ENCODE data around the gene DGKH. TPM values are rescaled to one million over a fixed set of nuclear protein-coding genes. Genes with fewer than 3 reads are reported as not detected.

The DGKH gene
- total and polyA plus RNA-seq, 10 of the 15 experiments (the other 5 are each of a cell fraction or from before 2014, with no cell fraction given) = 1.3 to 15.2 (median 7.3) TPM

DNA sequence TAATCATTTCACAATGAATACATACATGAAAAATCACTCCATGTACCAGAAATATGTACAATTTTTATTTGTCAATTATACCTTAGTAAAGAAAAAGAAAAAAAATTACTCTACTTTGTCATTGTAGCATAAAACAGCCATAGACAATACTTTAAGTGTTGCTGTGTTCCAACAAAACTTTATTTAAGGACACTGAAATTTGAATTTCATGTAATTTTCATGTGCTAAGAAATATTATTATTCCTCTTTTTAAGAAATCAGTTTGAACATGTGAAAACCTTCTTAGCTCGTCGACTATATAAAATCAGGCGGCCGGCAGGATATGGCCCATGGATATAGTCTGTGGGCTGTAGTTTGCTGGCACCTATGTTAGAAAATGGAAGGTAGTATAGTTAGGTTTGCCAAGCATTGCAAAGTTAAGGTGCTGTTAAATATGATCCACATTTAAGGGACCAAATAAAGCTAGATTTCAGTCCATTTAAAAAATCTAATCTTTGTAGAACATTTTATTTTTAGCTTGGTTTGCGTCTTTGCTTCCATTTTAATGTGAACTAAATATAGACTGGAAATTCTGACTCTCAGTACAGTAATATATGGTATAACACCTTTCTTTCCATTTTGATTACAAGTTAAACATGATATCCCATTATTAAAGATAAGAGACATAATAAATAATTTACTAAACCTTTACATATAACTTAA, 6.5 kb downstream of the DGKH start (continued):
- TF ChIP-seq, protein P1, sequence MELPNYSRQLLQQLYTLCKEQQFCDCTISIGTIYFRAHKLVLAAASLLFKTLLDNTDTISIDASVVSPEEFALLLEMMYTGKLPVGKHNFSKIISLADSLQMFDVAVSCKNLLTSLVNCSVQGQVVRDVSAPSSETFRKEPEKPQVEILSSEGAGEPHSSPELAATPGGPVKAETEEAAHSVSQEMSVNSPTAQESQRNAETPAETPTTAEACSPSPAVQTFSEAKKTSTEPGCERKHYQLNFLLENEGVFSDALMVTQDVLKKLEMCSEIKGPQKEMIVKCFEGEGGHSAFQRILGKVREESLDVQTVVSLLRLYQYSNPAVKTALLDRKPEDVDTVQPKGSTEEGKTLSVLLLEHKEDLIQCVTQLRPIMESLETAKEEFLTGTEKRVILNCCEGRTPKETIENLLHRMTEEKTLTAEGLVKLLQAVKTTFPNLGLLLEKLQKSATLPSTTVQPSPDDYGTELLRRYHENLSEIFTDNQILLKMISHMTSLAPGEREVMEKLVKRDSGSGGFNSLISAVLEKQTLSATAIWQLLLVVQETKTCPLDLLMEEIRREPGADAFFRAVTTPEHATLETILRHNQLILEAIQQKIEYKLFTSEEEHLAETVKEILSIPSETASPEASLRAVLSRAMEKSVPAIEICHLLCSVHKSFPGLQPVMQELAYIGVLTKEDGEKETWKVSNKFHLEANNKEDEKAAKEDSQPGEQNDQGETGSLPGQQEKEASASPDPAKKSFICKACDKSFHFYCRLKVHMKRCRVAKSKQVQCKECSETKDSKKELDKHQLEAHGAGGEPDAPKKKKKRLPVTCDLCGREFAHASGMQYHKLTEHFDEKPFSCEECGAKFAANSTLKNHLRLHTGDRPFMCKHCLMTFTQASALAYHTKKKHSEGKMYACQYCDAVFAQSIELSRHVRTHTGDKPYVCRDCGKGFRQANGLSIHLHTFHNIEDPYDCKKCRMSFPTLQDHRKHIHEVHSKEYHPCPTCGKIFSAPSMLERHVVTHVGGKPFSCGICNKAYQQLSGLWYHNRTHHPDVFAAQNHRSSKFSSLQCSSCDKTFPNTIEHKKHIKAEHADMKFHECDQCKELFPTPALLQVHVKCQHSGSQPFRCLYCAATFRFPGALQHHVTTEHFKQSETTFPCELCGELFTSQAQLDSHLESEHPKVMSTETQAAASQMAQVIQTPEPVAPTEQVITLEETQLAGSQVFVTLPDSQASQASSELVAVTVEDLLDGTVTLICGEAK (IDR thresholded peaks at IDR 0.05; ENCODE audit: borderline replicate concordance) = peak; percentile 63; the same call in 1 of the 2 replicates
- no peak for TF ChIP-seq MYB (IDR thresholded peaks at IDR 0.05; ENCODE audit: borderline replicate concordance, low read depth, low read length)
- TF ChIP-seq SUPT20H (IDR thresholded peaks at IDR 0.05; ENCODE audit: borderline replicate concordance, control insufficient read depth, low read depth, low read length) = no peak
- no peak for TF ChIP-seq SMAD5 (IDR thresholded peaks at IDR 0.05; ENCODE audit: low read depth)
- no peak for TF ChIP-seq CBX5 (IDR thresholded peaks at IDR 0.05; ENCODE audit: low read depth)

DNA sequence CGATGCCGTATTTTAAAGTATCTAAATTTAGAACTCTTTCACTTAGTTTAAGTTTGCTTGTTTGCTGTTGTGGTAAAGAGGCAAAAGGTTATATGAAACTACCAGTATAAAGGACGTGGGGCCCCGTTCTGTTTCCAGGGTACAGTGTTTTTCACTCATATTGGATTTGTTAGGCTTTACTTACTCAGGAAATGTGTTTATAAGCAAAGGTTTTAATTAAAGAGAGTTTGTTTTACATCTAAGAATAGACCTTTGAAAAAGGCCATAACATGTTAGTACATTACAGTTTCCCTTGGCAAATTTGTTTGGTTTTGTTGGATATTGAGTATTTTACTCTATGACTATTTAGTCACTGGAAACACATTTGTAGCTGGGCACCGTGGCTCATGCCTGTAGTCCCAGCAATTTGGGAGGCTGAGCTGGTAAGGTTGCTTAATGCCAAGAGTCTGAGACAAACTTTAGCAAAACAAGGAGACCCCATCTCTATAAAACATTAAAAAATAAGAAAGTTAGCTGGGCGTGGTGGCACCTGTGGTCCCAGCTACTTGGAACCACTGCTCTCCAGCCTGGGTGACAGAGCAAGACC, 7.1 kb downstream of the DGKH start:
- in situ Hi-C loops (cut with MboI) = no loop called here
- no peaks in the 10 kb centered on the region for H3K27me3 ChIP-seq (replicated peaks in 1 of 2; ENCODE audit: control insufficient read depth in 2 of 2, insufficient read depth in 2 of 2, low read length in 1 of 2)
- no peak overlapping the region for H3K27ac ChIP-seq (ENCODE audit: control insufficient read depth, insufficient read depth)
- no peaks in the 10 kb centered on the region for H3K36me3 ChIP-seq (ENCODE audit: control insufficient read depth in 2 of 2, insufficient read depth in 2 of 2, low read length in 1 of 2)
- H3K79me2 ChIP-seq (ENCODE audit: control insufficient read depth, insufficient read depth, low read length) = peaks cover 21% of the 10 kb centered on the region
- peaks cover 2% of the 10 kb centered on the region; the same call in 1 of the 3 replicates for H3K9me3 ChIP-seq (replicated peaks; ENCODE audit: control insufficient read depth, insufficient read depth, low read length)
- TF ChIP-seq RUNX3 (IDR thresholded peaks at IDR 0.05; ENCODE audit: low read length) (peak; percentile 50; the same call in 1 of the 2 replicates), NR2F1 (conservative IDR thresholded peaks at IDR 0.05) (peak; percentile 35; the same call in 1 of the 2 replicates), WRNIP1 (IDR thresholded peaks at IDR 0.05; ENCODE audit: borderline replicate concordance, low read depth, low read length) (no peak), POU2F2 (IDR thresholded peaks at IDR 0.05; ENCODE audit: borderline replicate concordance, low read depth, low read length) (no peak), MTA2 (IDR thresholded peaks at IDR 0.05; ENCODE audit: low read depth) (0 out of 2 replicates have a peak, but pooled peaks have one; percentile 25), YY1 (IDR thresholded peaks at IDR 0.05; ENCODE audit: low read depth, low read length) (no peak), MEF2B (IDR thresholded peaks at IDR 0.05; ENCODE audit: partially characterized antibody, poor library complexity, severe bottlenecking) (peak; percentile 32)
- TF ChIP-seq, protein P2, sequence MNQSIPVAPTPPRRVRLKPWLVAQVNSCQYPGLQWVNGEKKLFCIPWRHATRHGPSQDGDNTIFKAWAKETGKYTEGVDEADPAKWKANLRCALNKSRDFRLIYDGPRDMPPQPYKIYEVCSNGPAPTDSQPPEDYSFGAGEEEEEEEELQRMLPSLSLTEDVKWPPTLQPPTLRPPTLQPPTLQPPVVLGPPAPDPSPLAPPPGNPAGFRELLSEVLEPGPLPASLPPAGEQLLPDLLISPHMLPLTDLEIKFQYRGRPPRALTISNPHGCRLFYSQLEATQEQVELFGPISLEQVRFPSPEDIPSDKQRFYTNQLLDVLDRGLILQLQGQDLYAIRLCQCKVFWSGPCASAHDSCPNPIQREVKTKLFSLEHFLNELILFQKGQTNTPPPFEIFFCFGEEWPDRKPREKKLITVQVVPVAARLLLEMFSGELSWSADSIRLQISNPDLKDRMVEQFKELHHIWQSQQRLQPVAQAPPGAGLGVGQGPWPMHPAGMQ (IDR thresholded peaks at IDR 0.05; ENCODE audit: borderline replicate concordance) = no peak
- FAIRE-seq = no peak
- H3K4me1 ChIP-seq (ENCODE audit: control insufficient read depth, insufficient read depth, low read length) = peaks cover 5% of the 10 kb centered on the region; the same call in 1 of the 2 replicates
- no peak overlapping the region for H3K4me3 ChIP-seq
- ChIA-PET RAD21 (ENCODE audit: unreplicated experiment) (interaction anchor here (0.8 to 2.7 kb wide), 9 partner anchors 8 to 387 kb away, joined by 3 to 12 read pairs (median 6); partner anchors contain the start of gene AKAP11), CTCF (interaction anchor here (0.6 to 2.0 kb wide), 8 partner anchors 8 to 365 kb away, joined by 3 to 7 read pairs (median 4); no protein-coding TSS in a partner anchor), SMC1A (ENCODE audit: uncharacterized antibody, unreplicated experiment) (interaction anchor here (0.8 to 3.1 kb wide), 11 partner anchors 8 to 387 kb away, joined by 3 to 19 read pairs (median 5); partner anchors contain the start of gene DGKH), POLR2A (interaction anchor here (1.0 to 1.4 kb wide), 4 partner anchors 10 to 139 kb away, joined by 3 read pairs; no protein-coding TSS in a partner anchor)
- ATAC-seq = peak; percentile 66
- DNase-seq (ENCODE audit: low read depth, low spot score) = no peak
- no TSS peak for BruUV-seq (replicated peaks)
- H3K9ac ChIP-seq (ENCODE audit: control insufficient read depth, insufficient read depth, low read length) = no peak overlapping the region
- no peaks in the 10 kb centered on the region for H4K20me1 ChIP-seq (ENCODE audit: control insufficient read depth, insufficient read depth)
- peak overlapping the region; percentile 23 for H3K4me2 ChIP-seq (ENCODE audit: control insufficient read depth, insufficient read depth)
- WGBS (ENCODE audit: insufficient coverage, insufficient replicate concordance, low lambda C conversion rate, missing lambda C conversion rate) = 89% methylated on average over 6 of the region's 6 CpGs
- no peak overlapping the region for H2AFZ ChIP-seq (ENCODE audit: control insufficient read depth, low read depth, low read length)
- intact Hi-C loops (cut with micrococcal nuclease; ENCODE audit: unreplicated experiment) = no loop called here
